ENCODE data around the gene ARHGEF9.

GRCh38 chrX:63661676-63662075, 123.3 kb downstream of the ARHGEF9 start:
- TF ChIP-seq, protein P1, sequence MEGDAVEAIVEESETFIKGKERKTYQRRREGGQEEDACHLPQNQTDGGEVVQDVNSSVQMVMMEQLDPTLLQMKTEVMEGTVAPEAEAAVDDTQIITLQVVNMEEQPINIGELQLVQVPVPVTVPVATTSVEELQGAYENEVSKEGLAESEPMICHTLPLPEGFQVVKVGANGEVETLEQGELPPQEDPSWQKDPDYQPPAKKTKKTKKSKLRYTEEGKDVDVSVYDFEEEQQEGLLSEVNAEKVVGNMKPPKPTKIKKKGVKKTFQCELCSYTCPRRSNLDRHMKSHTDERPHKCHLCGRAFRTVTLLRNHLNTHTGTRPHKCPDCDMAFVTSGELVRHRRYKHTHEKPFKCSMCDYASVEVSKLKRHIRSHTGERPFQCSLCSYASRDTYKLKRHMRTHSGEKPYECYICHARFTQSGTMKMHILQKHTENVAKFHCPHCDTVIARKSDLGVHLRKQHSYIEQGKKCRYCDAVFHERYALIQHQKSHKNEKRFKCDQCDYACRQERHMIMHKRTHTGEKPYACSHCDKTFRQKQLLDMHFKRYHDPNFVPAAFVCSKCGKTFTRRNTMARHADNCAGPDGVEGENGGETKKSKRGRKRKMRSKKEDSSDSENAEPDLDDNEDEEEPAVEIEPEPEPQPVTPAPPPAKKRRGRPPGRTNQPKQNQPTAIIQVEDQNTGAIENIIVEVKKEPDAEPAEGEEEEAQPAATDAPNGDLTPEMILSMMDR (IDR thresholded peaks at IDR 0.05), result no peak
- TF ChIP-seq POLR2AphosphoS5 (IDR thresholded peaks at IDR 0.05) (no peak), POLR2A (IDR thresholded peaks at IDR 0.05) (no peak)
